Erythroblast (primary cell): Measurements from ENCODE around the gene NEDD9.

ENCODE experiments used
- GATA1 ChIP-seq: IDR thresholded peaks from 2 replicates; pipeline ENCODE4 v1.6.1; 2011; ENCODE audit warnings: low read depth, mild to moderate bottlenecking, control low read depth, low read length, moderate library complexity
- POLR2A ChIP-seq: IDR thresholded peaks from 2 replicates; pipeline ENCODE4 v1.6.1; 2011; ENCODE audit warnings: mild to moderate bottlenecking, low read length

DNA sequence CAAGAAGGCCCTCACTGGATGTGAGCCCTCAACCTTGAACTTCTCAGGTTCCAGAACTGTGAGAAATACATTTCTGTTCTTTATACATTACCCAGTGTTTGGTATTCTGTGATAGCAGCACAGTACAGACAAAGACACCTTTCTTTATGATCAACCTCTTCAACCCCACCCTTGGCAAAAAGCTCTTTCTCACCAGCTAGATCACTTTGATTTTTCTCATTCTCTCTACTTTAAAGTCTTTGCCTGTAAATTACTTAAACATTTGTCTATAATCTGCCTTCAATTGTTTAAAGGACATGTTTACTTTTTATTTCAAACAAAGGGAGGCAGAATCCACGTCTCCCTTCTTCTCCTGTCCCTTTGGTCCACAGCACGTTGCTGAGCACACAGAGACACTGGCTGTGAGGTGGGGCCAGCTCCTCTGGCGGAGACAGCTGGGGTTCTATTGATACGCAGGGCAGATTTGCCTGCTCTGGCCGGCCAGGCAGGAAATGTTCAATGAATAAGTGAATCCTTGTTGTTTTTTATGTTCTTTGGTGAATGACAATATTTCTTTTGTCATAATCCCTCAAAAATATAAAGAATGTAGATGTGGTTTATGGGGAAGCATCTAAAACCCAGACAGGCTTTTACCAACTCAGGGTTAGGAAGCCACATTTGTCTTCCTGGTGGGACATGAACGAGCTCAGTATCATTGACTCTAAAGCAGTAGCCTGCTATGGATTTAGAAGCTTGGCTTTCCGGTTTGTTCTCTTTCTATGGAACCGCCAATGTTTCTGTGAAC is 52.9 kb downstream of the NEDD9 start:
- TF ChIP-seq POLR2A (no peak), GATA1 (no peak)
